ENCODE results near the gene COL8A1.
A peak's percentile ranks its signal among the peaks of the same experiment; 100 is the strongest.

The COL8A1 gene

GRCh38 chr3:99799422-99799821 lies 161.0 kb downstream of the COL8A1 start:
- no peak overlapping the region for H3K4me3 ChIP-seq (ENCODE audit: low read depth, low read length)
- no peak for DNase-seq (ENCODE audit: low read depth)
- no peak for TF ChIP-seq CTCF (conservative IDR thresholded peaks at IDR 0.05; ENCODE audit: low read depth, low read length)

DNA sequence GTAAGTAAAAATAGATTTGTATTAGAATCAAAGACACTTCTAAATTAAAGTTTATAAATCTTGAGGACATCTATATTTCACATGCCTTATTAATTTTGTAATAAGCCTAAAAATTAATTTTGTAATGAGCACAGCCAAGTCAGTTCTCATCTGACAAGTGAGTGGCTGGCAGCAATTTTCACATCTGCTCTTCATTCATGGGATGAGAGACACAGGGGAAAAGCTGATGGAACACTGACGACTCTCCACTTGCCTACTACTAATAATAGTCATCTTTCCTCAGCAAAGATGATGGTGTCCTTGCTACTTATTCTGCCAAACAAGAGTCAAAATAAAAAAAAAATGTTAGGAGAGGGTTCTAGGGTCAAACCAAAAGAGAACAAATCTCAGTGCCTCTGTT lies 164.9 kb downstream of the COL8A1 start:
- TF ChIP-seq CTCF (conservative IDR thresholded peaks at IDR 0.05; ENCODE audit: low read depth, low read length), result no peak
- H3K4me3 ChIP-seq (ENCODE audit: low read depth, low read length), result no peak overlapping the region
- no peak for DNase-seq (ENCODE audit: low read depth)

DNA sequence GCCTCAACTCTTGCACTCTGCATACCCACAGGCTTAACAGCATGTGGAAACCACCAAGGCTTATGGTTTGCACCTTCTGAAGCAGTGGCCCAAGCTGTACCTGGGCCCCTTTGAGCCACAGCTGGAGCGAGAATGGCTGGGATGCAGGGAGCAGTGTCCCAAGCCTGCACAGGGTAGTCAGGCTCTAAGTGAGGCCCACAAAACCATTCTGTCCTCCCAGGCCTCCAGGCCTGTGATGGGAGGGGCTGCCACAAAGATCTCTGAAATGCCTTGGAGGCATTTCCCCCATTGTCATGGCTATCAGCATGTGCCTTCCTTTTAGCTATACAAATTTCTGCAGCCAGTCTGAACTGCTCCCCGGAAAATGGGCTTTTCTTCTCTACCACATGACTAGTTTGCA lies 166.8 kb downstream of the COL8A1 start:
- no peak for TF ChIP-seq CTCF (conservative IDR thresholded peaks at IDR 0.05; ENCODE audit: low read depth, low read length)

DNA sequence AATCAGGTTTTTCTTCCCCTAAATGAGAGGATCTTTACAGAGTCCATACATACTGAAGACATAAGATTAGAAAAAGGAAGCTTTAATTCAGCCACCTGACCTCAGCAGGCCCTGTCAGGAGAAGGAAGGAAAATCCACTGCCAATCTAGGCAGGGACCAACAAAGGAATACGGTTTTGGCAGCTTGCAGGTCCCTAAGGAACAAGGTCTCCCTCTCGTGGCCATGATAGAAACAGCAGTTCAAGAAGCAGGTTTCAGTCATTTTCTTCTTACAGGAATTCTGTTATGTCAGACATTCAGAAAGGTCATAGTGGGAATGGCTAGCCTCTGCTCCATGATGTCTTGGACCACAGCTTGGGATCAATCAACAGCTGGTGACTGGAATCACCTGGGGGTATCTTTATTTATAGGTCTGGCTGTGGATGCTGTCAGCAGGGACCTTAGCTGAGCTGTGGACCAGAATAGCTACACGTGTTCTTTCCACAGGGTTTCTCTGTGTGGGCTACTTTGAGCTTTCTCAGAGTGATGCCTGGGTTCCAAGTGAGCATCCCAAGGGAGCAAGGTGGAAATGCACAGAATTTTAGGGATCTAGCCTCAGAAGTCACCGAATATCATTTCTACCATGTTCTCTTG lies 169.9 kb downstream of the COL8A1 start:
- TF ChIP-seq CTCF (conservative IDR thresholded peaks at IDR 0.05; ENCODE audit: low read depth, low read length), result peak; percentile 90
- no peak overlapping the region for H3K4me3 ChIP-seq (ENCODE audit: low read depth, low read length)
- DNase-seq (ENCODE audit: low read depth), result peak; percentile 93

More for the DNA sequence above, 166.8 kb downstream of the COL8A1 start:
- no peak for DNase-seq (ENCODE audit: low read depth)
- H3K4me3 ChIP-seq (ENCODE audit: low read depth, low read length), result no peak overlapping the region

- TF ChIP-seq CTCF (conservative IDR thresholded peaks at IDR 0.05; ENCODE audit: low read depth, low read length), result no peak
- H3K4me3 ChIP-seq (ENCODE audit: low read depth, low read length), result no peak overlapping the region
- no peak for DNase-seq (ENCODE audit: low read depth)
These were observed 171.2 kb downstream of the COL8A1 start for GRCh38 chr3:99809565-99809964.

GRCh38 chr3:99810403-99810802 lies 172.0 kb downstream of the COL8A1 start:
- no peak overlapping the region for H3K4me3 ChIP-seq (ENCODE audit: low read depth, low read length)
- TF ChIP-seq CTCF (conservative IDR thresholded peaks at IDR 0.05; ENCODE audit: low read depth, low read length), result no peak
- no peak for DNase-seq (ENCODE audit: low read depth)

GRCh38 chr3:99817047-99817436 lies 178.6 kb downstream of the COL8A1 start:
- H3K4me3 ChIP-seq (ENCODE audit: low read depth, low read length), result peak overlapping the region; percentile 81
- DNase-seq (ENCODE audit: low read depth), result no peak
- no peak for TF ChIP-seq CTCF (conservative IDR thresholded peaks at IDR 0.05; ENCODE audit: low read depth, low read length)

Measured in choroid plexus epithelial cell (primary cell).